PC-3 (cell line): Measurements from ENCODE around the gene STRIP1. TPM values are rescaled to one million over a fixed set of nuclear protein-coding genes. Genes with fewer than 3 reads are reported as not detected.

ENCODE experiments used
- ATAC-seq: fragments of 200-7000 bp; cut with Tn5 transposase; 2 replicates; pipeline ENCODE4 v1.9.1; 2020; ENCODE audit warnings: mild to moderate bottlenecking, moderate library complexity
- BruUV-seq: library from RNA; stranded (reverse); fragments of 400-500 nt; replicated peaks from 2 replicates; lab custom pipeline; 2021; lab: Mats Ljungman, UMichigan
- CTCF ChIA-PET: fragments of 300-600 bp; sonication (Branson Sonifier 250); formaldehyde crosslinking; loops from one replicate; lab custom pipeline; 2022; ENCODE audit warnings: antibody characterized with exemption; lab: Charles Lee
- POLR2A ChIA-PET: fragments of 300-600 bp; sonication (Branson Sonifier 250); formaldehyde crosslinking; loops from one replicate; lab custom pipeline; 2022; ENCODE audit warnings: antibody characterized with exemption; ENCODE audit not compliant: unreplicated experiment; lab: Charles Lee
- DNase-seq: peaks from one replicate; pipeline ENCODE4 v3.0.0-alpha.2; 2015
- H2AFZ ChIP-seq: fragments of 300-600 bp; sonication (generic); 2 replicates; pipeline ENCODE4 v1.6.0; 2016; ENCODE audit warnings: antibody characterized with exemption, low read length
- H3F3A ChIP-seq: fragments of 300-600 bp; sonication (generic); one replicate; pipeline ENCODE4 v1.6.0; 2017; ENCODE audit warnings: antibody characterized with exemption, low read length, control low read depth, mild to moderate bottlenecking; ENCODE audit not compliant: unreplicated experiment
- H3K27ac ChIP-seq: fragments of 300-600 bp; sonication (generic); 2 replicates; pipeline ENCODE4 v1.5.1; 2016; ENCODE audit warnings: mild to moderate bottlenecking, low read length
- H3K27me3 ChIP-seq: fragments of 300-600 bp; sonication (generic); 2 replicates; pipeline ENCODE4 v1.6.1; 2016; ENCODE audit warnings: low read length, mixed read lengths
- H3K36me3 ChIP-seq: fragments of 300-600 bp; sonication (generic); 2 replicates; pipeline ENCODE4 v1.6.1; 2016; ENCODE audit warnings: low read depth, mixed run types, low read length, mixed read lengths
- H3K4me1 ChIP-seq: fragments of 300-600 bp; sonication (generic); 2 replicates; pipeline ENCODE4 v1.5.1; 2016; ENCODE audit warnings: low read length; ENCODE audit not compliant: insufficient read depth
- H3K4me2 ChIP-seq: fragments of 300-600 bp; sonication (generic); 2 replicates; pipeline ENCODE4 v1.6.0; 2016; ENCODE audit warnings: low read length
- H3K4me3 ChIP-seq: fragments of 300-600 bp; sonication (generic); 2 replicates; pipeline ENCODE4 v1.5.1; 2016; ENCODE audit warnings: mild to moderate bottlenecking, low read length, mixed read lengths
- H3K79me2 ChIP-seq: fragments of 300-600 bp; sonication (generic); 2 replicates; pipeline ENCODE4 v1.6.1; 2017; ENCODE audit warnings: low read length, mixed read lengths
- H3K9ac ChIP-seq: fragments of 300-600 bp; sonication (generic); 2 replicates; pipeline ENCODE4 v1.6.0; 2016; ENCODE audit warnings: mild to moderate bottlenecking, low read length
- H3K9me2 ChIP-seq: fragments of 300-600 bp; sonication (generic); replicated peaks from 2 replicates; pipeline ENCODE4 v1.6.1; 2016; ENCODE audit warnings: mixed run types, low read length, mixed read lengths
- H3K9me3 ChIP-seq: fragments of 300-600 bp; sonication (generic); 2 replicates; pipeline ENCODE4 v1.6.1; 2016; ENCODE audit warnings: low read length, mixed read lengths
- H4K20me1 ChIP-seq: fragments of 300-600 bp; sonication (generic); 2 replicates; pipeline ENCODE4 v1.6.1; 2016; ENCODE audit warnings: low read length, mixed read lengths
- EZH2 ChIP-seq: fragments of 300-600 bp; sonication (generic); IDR thresholded peaks from one replicate; pipeline ENCODE4 v1.6.1; 2017; ENCODE audit warnings: antibody characterized with exemption, mild to moderate bottlenecking, low read length; ENCODE audit not compliant: unreplicated experiment
- EZH2phosphoT487 ChIP-seq: fragments of 300-600 bp; sonication (generic); IDR thresholded peaks from 2 replicates; pipeline ENCODE4 v1.6.1; 2018; ENCODE audit warnings: mild to moderate bottlenecking, antibody characterized with exemption, low read length, borderline replicate concordance
- intact Hi-C: fragments of 100-400 bp; cut with micrococcal nuclease; formaldehyde crosslinking; loops from 2 replicates; pipeline ENCODE4 v1.9.0; 2023
- total RNA-seq: library from RNA; depleted of rRNA; stranded (reverse); fragments of >200 nt; gene quantifications from 2 replicates; pipeline ENCODE4 v1.2.3, GENCODE V29; 2014
- TF ChIP-seq, protein P1 (sequence below): fragments of 300-600 bp; sonication (generic); conservative IDR thresholded peaks from 2 replicates; pipeline ENCODE4 v1.5.1; 2017; ENCODE audit warnings: antibody characterized with exemption, low read depth, mild to moderate bottlenecking, low read length

The STRIP1 gene
- total RNA-seq, 1 experiment from 2014 or later = 41.4 TPM

DNA sequence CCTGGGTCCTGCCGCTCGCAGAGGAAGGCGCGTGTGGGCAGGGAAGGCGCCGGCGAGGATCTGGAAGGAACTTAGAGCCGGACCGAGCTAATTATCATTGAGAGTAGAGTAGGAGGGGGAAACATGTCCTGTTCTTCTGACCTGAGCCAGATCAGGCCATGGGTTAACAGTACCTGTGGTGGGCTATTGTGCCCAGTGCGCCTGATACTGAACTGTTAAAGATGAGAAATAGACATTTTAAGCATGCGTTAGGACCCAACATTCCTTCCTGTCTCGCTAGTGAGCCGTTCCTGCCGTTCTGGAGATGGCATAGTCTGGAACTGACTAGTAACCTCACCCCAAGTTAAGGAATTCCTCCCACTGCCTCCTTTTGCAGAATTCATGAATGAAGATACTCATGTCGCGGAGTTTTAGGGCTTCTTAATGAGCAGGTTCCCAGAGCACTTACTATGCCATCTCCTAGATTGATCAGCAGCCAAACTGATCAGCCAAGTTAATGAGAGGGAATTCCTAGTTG is 870 bp downstream of the STRIP1 start:
- CTCF ChIA-PET = interaction anchor here (0.6 kb wide), 1 partner anchor 1379 kb away, joined by 3 read pairs; no protein-coding TSS in a partner anchor
- BruUV-seq = no TSS peak
- Histone ChIP-seq H4K20me1 (0 out of 2 replicates have a peak, but pooled peaks cover 5% of the 10 kb centered on the region), H3K4me1 (peaks cover 21% of the 10 kb centered on the region), H3K4me3 (peak overlapping the region; percentile 92), H3K9me3 (no peaks in the 10 kb centered on the region), H3F3A (no peaks in the 10 kb centered on the region), H3K36me3 (peaks cover 27% of the 10 kb centered on the region; the same call in 1 of the 2 replicates), H3K27ac (no peak overlapping the region), H3K4me2 (peak overlapping the region; percentile 89), H3K9ac (peak overlapping the region; percentile 96), H3K79me2 (peaks cover 32% of the 10 kb centered on the region), H2AFZ (peak overlapping the region; percentile 88), H3K9me2 (no peaks in the 10 kb centered on the region), H3K27me3 (no peaks in the 10 kb centered on the region)
- ATAC-seq = peak; percentile 39
- TF ChIP-seq EZH2 (no peak), EZH2phosphoT487 (no peak)
- TF ChIP-seq, protein P1, sequence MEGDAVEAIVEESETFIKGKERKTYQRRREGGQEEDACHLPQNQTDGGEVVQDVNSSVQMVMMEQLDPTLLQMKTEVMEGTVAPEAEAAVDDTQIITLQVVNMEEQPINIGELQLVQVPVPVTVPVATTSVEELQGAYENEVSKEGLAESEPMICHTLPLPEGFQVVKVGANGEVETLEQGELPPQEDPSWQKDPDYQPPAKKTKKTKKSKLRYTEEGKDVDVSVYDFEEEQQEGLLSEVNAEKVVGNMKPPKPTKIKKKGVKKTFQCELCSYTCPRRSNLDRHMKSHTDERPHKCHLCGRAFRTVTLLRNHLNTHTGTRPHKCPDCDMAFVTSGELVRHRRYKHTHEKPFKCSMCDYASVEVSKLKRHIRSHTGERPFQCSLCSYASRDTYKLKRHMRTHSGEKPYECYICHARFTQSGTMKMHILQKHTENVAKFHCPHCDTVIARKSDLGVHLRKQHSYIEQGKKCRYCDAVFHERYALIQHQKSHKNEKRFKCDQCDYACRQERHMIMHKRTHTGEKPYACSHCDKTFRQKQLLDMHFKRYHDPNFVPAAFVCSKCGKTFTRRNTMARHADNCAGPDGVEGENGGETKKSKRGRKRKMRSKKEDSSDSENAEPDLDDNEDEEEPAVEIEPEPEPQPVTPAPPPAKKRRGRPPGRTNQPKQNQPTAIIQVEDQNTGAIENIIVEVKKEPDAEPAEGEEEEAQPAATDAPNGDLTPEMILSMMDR = no peak
- POLR2A ChIA-PET = no interaction called here
- intact Hi-C loops = no loop called here
- peak; percentile 25 for DNase-seq

DNA sequence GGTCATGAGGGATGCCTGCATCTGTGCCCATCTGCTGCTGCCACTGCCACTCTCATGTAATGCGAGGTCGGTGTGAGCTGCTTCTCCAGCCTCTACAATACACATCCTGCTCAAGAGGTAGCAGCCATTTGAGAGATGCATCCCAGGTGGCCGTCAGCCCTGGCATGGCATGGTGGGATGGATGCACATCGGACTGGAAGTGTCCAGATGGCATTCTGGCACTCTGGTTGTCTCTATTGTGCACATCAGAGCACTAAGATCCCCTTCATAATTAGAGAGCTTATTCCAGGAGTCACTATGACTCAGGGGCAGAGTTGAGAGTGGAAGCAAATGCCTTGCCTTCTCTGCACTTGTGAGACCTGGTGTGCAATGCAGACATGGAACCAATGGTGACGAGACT is 3.8 kb downstream of the STRIP1 start:
- H2AFZ ChIP-seq = no peak overlapping the region
- BruUV-seq = no TSS peak
- no peak overlapping the region for H3K27ac ChIP-seq
- no peaks in the 10 kb centered on the region for H3F3A ChIP-seq
- H3K9ac ChIP-seq = no peak overlapping the region
- H3K9me3 ChIP-seq = no peaks in the 10 kb centered on the region
- peaks cover 12% of the 10 kb centered on the region; the same call in 1 of the 2 replicates for H3K4me1 ChIP-seq
- ATAC-seq (no peak), DNase-seq (no peak)
- peaks cover 32% of the 10 kb centered on the region for H3K79me2 ChIP-seq
- CTCF ChIA-PET = no interaction called here
- H3K4me3 ChIP-seq = no peak overlapping the region
- no peaks in the 10 kb centered on the region for H3K27me3 ChIP-seq
- peaks cover 50% of the 10 kb centered on the region for H3K36me3 ChIP-seq
- no peaks in the 10 kb centered on the region for H3K9me2 ChIP-seq
- no peak overlapping the region for H3K4me2 ChIP-seq
- TF ChIP-seq, protein P1 = no peak
- TF ChIP-seq EZH2 (no peak), EZH2phosphoT487 (no peak)
- intact Hi-C loops = no loop called here
- POLR2A ChIA-PET = no interaction called here
- 0 out of 2 replicates have a peak, but pooled peaks cover 5% of the 10 kb centered on the region for H4K20me1 ChIP-seq

DNA sequence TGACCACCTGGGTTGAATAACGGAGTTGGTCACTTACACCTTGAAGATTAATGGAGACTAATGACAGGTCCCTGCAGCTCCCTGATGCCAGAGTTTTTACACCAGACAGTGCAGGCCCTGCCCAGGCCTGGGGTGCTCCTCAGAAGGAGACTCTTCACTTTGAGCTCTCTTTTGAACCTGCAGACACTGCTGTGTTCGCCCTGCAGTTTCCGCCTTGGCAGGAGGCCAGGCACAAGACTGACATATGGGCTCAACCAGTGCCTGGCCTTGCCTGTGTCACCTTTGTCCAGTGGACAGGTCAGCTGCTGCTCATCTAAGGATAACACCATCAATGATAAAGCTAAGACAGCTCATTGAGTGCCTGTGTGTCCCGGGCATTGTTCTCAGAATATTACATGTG is 5.2 kb downstream of the STRIP1 start:
- H3K9me2 ChIP-seq = no peaks in the 10 kb centered on the region
- H3K27me3 ChIP-seq = no peaks in the 10 kb centered on the region

More for the DNA sequence above, 5.2 kb downstream of the STRIP1 start:
- peaks cover 30% of the 10 kb centered on the region for H3K79me2 ChIP-seq
- no peak overlapping the region for H3K4me3 ChIP-seq
- no peak for TF ChIP-seq EZH2
- no peak for TF ChIP-seq EZH2phosphoT487
- TF ChIP-seq, protein P1 = no peak
- CTCF ChIA-PET = no interaction called here
- POLR2A ChIA-PET = no interaction called here
- no peak overlapping the region for H2AFZ ChIP-seq
- no TSS peak for BruUV-seq
- peaks cover 63% of the 10 kb centered on the region for H3K36me3 ChIP-seq
- H3K9ac ChIP-seq = no peak overlapping the region
- intact Hi-C loops = no loop called here
- DNase-seq = no peak
- H3K9me3 ChIP-seq = no peaks in the 10 kb centered on the region
- H4K20me1 ChIP-seq = 0 out of 2 replicates have a peak, but pooled peaks cover 5% of the 10 kb centered on the region
- no peak overlapping the region for H3K4me2 ChIP-seq
- ATAC-seq = no peak
- H3K4me1 ChIP-seq = peaks cover 7% of the 10 kb centered on the region; the same call in 1 of the 2 replicates
- no peaks in the 10 kb centered on the region for H3F3A ChIP-seq
- no peak overlapping the region for H3K27ac ChIP-seq
